ENCODE results near the gene OOSP3.
"Not testable (repeated sequence)": the region's sequence is repeated elsewhere in the genome, so short reads cannot be mapped to it uniquely, and the experiment has no call there.

Gene OOSP3

DNA sequence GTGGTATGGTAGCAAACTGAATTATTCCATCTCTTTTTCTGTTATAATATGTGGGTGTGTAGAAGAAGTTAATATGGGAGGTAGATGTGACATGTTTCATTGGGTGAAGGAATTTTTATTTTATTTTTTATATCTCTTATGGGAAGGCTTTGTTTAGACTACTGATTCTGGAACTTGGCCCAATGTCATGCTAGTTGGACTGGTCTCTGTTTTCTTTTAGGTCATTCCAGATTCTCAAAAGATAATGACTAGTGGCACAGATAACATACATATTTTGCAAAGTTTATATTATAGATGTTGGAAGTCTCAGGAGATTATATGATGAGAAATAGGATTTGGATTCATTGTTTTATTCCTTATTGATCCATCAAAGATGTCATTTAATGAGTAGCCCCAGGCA, 1.3 kb upstream of the OOSP3 start:
- DNase-seq, result no peak

DNA sequence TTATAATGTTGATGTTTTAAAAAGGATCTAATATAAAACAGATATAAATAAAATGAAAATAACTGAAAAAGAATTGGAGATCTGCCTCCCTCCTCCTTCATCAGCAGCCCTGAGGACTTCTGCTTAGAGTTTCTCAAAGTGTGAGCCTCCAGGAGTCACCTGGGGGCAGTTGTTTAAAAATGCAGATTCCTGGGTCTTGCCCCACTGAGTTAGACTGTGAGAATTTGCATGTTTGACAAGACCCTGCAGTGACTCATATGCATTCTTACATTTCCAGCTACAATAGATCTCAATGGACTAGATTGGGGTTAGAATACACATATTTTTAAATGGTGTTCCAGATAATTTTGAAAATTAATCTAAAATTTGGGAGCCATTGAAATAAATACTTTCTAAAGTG, 798 bp upstream of the OOSP3 start:
- DNase-seq, result no peak

DNA sequence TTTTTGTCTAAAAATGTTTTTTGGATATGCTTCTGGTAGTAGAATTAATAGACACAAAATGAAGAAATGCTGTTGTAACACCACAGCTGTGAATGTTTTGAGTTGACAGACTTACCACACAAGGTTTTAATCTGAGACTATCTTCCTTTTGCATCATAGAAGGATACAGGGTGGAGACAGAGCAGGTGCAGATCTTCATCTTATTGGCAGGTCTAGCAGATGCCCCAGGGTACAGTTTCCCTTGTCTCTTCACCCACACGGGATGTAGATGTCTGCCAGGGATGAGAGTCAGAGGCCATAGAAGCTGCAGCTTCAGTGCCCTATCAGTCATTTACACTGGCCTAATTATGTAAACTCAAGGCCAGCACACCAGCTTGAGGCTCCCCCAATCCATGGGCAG, 985 bp downstream of the OOSP3 start:
- no peak for DNase-seq

DNA sequence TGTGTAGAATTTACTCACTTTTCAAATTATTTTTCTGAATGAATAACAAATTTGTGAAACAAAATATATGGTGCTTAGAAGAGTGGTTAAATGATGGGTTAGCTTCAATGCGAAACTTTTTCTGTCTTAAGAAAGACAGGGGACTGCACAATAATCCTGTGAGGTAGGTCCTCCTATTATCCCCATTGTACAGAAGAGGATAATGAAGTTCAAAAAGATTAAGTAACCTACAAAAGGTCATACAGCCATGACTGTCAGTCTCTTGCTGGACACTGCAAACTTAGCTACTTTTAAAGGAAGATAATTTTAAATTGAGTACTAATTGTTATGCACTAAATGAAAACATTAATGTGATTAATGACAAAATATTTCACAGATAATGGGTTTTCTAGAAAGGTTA, 5.0 kb downstream of the OOSP3 start:
- no peak for DNase-seq

DNA sequence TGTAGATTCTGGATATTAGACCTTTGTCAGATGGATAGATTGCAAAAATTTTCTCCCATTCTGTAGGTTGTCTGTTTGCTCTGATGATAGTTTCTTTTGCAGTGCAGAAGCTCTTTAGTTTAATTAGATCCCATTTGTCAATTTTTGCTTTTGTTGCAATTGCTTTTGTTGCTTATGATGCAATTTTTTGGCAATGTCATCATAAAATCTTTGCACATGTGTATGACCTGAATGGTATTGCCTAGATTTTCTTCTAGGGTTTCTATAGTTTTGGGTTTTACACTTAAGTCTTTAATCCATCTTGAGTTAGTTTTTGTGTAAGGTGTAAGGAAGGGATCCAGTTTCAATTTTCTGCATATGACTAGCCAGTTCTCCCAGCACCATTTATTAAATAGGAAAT, 8.6 kb downstream of the OOSP3 start:
- DNase-seq, result not testable (repeated sequence)

DNA sequence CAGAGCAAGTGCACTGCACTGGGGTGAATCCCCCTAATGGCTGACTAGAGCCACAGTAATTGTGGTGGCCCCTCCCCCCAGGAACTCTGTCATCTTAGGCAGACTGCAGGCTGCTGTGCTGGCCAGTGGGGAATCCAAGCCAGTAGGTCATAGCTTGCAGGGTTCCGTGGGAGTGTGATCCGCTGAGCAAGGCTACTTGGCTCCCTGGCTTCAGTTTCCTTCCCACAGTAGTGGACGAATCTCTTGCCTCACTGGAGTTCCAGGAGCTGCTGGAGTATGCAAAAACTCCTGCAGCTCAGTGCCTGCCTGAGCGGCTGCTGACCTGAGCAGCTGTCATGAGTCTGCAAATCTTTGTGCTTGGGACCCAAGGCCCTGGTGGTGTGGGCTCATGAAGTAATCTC, 13.2 kb downstream of the OOSP3 start:
- DNase-seq, result no peak

DNA sequence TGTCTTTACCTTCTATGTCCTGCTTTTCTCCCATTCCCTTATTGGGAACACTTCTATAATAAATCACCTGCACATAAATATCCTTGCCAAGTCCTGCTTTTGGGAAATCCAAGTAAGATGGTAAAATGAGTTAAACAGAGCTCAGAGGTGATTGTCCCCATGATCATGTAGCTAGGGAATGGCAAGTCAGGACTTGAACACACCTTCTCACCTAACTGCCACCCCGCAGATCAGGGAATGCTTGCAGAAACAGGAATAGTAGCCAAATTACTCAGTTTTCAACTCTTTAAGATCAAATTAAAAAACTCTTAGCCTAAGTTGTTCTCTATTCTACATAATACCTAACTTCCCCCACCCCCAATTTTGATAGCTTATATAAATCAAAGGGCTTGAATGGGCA, 16.0 kb downstream of the OOSP3 start:
- no peak for DNase-seq

DNA sequence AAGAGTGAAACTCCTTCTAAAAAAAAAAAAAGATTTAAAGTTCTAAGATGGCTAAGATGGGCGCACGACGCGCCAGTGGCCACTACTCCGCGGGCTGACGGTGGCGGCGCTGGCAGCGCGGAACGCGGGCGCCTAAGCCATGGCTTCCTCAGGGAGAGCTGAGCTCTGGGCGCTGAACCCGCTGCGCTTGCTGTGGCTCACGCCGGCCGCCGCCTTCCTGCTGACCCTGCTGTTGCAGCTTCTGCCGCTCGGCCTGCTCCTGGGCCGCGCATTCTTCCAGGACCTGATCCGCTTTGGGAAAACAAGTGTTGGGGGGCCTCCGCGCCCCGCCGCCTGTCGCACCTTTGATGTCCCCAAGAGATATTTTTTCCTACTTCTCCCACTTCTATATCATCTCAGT, 19.5 kb downstream of the OOSP3 start:
- DNase-seq, result no peak

DNA sequence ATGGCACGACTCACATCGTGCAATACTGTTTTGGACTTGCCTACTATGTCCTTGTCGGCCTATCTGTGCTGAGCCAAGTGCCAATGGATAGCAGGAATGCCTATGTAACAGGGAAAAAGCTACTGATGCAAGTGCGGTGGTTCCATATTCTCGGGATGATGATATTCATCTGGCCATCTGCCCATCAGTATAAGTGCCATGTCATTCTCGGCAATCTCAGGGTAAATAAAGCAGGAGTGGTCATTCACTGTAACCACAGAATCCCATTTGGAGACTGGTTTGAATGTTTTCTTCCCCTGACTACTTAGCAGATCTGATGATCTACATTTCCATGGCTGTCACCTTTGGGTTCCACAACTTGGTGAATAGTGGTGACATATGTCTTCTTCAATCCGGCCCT, 20.1 kb downstream of the OOSP3 start:
- DNase-seq, result no peak

DNA sequence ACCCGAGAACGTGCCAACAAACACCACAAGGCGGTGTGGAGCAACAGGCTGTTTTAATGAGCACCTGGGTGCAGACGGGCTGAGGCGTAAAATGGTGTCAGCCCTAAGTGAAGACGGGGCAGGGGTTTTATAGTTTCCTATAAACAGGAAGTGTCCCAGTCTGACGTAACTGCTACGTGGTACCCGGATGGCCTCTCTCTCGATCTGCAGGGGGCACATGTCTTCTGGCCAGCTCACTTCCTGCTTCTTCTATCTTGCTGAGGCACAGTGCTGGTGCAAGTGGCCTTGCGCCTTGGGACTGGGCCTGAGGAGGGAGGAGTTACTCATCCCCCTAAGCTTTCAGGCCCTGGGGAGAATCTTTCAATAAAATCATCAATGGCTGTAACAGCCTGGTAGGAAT, 20.9 kb downstream of the OOSP3 start:
- no peak for DNase-seq

DNA sequence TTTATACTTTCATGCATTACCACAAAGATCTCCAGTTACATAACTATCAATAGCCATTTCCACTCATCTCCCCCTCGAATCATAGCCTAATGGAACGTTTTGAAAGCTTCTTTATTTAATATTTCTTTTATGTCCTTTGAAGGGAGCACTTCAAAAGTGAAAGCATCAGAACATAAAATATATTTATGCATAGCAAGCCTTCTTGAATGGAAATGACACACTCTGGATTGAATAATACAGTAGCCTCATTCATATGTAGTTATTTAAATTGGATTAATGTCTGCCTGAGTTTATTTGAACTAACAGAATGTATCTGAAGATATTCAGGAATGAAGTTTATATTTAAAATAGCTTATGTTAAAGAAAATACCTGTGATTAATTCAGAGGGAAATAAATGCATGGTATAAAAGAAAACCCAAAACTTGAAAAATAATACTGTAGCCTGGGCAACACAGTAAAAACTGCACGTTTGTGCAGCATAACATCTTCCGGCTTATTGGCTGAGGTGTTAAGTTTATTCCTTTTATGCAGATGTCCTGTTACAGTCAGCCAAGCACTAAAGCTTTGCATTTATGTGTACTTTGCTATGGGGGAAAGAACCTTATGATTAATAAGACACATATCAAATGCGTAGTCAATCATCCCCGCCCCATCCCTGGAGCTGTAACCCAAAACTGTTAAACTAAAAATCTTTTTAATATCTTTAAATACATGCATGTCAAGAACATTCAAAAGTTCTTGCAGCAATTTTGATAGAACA, 22.0 kb downstream of the OOSP3 start:
- no peak for DNase-seq

DNA sequence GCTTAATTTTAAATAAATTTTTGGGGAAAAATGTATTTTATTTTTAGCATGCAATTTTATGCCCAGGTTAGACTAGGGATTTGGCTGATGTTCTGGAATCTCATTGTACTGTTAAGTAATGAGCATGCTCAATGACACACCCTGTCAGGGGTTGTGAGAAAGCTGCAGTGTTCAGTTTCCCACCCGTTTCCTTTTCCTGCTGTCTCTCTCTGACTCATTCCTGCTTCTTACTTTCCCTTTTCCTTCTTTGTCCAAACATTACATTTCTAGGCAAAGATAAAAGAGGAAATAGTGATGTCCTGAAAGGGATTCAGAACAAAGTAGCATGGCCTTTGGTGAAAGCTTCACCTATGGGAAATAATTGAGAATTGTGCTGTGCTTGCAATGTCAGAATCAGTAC, 22.7 kb downstream of the OOSP3 start:
- no peak for DNase-seq

DNA sequence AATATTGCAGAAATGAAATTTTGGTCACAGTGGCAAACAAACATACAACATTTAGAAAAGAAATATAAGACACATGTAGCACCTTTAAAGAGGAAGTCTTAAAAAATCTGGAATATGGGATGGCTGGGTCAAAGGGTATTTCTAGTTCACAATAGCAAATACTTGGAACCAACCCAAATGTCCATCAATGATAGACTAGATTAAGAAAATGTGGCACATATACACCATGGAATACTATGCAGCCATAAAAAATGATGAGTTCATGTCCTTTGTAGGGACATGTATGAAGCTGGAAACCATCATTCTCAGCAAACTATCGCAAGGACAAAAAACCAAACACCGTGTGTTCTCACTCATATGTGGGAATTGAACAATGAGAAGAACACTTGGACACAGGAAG, 25.0 kb downstream of the OOSP3 start:
- not testable (repeated sequence) for DNase-seq

DNA sequence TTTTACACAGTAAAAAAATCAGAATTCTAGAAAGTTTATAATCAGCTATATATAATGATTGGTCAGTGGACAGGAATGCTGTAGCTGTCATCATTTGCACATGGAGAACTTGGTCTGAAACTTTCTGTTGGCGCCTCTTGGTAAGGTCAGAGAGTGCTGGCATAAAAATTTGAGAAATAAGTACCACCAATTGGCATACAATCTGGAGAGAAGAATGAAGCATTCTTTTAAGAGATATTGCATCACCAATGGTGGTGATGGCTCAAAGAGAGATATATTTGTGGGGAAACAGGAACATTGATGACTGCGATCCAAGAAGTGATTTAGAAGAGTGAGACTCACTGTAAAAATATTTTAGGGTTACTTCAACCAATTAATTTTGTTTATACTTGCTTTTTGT, 39.9 kb downstream of the OOSP3 start:
- no peak for DNase-seq

DNA sequence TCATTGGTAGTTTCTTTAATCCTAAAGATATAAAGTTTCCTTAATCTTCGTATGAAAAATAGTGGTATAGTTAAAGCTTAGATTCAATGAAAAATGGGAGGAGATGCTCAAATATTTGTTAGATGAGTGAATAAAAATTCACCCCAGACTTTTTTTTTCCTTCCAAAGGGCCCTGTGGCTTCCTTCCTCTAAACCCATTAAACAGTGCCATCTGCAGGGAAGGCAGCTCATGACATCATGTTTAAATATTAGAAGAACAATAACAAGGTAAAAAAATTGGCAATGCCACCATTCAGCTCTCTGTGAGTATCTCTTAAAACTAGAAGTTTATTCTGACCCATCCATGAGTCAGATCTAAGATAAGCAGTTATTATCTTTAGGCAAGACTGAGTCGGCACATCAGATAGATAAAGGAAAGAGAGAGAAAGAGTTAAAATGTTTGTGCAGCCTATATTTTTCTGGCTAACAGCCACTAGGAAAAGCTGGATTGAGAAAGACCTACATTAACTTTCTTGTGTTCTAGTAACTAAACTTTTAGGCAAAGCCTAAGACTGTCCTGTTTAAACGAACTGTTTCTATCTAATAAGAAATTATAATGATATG, 40.5 kb downstream of the OOSP3 start:
- DNase-seq, result no peak

DNA sequence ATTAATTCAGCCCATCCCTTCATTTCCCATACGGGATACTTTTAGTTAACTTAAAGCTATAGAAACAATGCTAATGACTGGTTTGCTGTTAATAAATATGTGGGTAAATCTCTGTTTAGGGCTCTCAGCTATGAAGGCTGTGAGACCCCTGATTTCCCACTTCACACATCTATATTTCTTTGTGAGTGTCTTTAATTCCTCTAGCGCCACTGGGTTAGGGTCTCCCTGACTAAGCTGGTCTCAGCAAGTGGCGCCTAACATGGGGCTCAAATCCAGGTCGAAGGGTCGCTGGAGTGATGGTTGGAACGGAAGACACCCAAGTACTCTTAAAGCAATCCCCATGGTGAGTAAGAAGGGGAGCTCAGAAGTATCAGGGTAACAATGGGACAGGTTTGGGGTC, 45.2 kb downstream of the OOSP3 start:
- DNase-seq, result no peak

DNA sequence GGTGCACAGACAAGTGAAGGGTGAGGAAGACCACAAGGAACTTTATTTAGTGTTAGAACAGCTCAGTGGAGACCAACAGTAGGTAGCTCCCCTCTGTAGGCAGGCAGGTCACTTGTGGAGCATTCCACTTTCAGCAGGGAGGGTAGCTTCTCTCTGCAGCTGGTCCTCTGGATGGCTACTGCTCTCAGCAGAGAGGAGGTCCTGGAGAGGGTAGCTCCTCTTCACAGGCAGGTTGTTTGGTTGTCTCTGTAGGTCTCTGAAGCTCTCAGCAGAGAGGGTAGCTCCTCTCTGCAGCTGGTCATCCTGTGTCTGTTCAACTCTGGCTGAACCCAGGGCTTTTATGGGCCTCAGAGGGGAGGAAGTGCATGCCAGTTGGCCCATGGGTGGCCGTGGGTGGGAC, 53.1 kb downstream of the OOSP3 start:
- DNase-seq, result no peak

DNA sequence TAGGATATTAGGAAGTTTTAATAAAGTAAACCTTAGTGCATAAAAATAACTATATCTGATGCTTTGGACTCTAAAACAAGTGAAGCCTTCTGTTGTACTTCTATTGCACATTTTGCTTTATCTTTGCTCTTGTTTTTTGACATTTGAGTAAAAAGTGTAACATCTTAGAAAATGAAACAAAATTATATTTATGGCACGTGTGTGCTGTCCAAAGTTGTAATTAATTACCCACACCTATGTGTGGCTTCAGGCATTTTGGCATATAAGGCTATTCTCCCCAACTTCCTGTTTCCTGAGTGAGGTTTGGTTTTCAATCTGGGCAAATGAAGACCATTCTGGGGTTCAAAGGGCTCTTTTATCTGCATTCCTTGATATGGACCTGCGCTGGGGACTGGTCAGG, 59.5 kb downstream of the OOSP3 start, which contains the start of gene OOSP1:
Gene OOSP1 (plus strand): TSS at position 301 of the 400 bp plus-strand sequence. CDS start 23 bp downstream, at position 324.
- no peak for DNase-seq

DNA sequence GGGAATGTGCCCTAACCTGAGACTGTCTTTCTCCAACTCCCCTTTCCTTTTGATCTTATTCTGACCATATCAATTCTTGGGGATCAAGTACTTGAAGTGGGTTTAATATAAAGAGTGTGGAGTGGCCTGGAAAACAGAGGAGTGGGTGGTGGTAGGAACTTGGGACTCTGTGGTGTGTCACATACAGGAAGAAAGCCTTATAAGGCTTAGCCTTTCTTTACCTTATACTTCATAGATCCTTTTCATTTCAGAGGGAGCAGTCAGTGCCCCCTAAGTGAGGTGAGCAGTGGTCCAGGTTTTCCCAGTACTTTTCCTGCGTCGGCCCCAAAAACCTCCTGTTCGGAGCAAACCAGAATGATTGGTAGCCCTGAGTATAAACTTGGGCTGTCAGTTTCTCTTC, 60.1 kb downstream of the OOSP3 start:
- DNase-seq, result no peak

DNA sequence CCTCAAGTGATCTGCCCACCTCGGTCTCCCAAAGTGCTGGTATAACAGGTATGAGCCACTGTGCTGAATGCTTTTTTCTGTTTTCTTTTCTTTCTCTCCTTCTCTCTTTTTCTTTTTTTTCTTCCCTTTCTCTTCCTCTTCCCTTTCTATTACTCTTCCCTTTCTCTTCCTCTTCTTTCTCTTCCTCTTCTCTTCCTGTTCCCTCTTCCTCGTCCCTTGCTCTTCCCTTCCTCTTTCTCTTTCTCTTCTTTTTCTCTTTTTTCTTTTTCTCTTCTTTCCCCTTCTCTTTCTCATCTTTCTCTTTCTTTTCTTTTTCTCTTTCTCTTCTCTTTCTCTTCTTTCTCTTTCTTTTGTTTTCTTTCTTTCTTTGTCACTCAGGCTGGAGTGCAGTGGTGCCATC, 60.9 kb downstream of the OOSP3 start:
- DNase-seq, result no peak

DNA sequence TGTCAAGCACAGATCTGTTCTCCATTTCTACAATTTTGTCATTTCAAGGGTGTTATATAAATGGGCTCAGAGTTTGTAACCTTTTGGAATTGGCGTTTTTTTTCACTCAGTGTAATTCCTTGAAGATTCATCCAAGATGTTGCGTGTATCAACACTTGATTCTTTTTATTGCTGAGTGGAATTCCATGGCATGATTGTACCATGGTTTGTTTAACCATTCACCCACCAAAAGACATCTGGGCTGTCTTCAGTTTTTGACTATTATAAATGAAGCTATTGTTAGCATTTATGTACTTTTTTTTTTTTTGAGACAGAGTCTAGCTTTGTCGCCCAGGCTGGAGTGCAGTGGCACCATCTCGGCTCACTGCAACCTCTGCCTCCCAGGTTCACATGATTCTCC, 62.5 kb downstream of the OOSP3 start:
- no peak for DNase-seq

DNA sequence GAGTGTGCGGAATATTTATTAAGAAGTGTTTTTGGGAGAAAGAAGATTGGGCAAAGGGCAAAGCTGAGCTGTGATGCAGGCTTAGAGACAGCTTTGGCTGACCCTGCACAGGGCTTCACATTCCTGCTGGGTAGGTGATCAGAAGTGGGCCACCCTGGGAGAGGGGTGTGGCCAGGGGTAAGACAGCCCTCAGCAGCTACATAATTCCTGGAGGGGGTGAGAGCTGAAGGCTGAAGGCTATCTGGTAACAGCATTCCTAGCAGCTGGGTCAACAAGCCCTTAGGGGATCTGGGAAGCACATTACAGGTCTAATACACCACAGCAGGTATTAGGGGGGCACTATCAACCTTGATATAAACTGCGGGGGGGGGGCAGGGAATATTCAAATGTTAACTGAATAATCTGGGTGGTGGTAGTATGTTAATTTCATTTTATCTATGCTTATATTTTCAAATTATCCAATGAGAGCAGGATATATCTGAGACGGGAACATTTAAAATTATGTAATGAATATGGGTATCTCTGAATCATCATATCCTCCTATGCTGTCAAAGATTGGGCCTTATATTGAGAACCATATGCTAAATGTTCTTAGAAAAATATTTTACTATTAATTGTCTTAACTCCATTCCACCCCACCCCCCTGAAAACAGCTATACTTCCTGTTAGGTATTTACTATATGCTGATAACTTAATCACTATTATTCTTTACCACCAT, 65.6 kb downstream of the OOSP3 start:
- no peak for DNase-seq

DNA sequence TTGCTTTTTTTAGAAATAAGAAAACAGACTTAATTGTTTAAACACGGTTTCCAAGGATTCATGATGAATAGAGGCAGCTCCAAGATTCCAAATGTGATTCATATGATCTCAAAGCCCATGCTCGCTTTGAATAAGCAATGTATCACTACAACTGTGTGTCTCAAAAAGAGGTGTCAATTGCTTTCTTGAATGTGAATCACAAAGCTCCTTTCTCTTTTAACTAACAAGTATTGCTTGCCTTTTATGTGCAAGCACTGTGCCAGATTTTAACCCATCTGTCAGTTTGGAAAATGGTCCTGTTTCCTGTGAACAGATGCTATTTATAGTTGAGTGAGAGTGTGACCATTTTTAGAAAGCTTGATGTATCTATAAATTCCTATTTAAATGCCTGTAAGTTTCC, 66.1 kb downstream of the OOSP3 start:
- DNase-seq, result no peak
